Hepatocyte (in vitro differentiated cells): ENCODE data around the gene KLB. TPM values are rescaled to one million over a fixed set of nuclear protein-coding genes. Genes with fewer than 3 reads are reported as not detected.

ENCODE experiments used
- DNase-seq: peaks from one replicate; pipeline ENCODE4 v3.0.0-alpha.2; 2016; ENCODE audit warnings: low spot score
- H2AFZ ChIP-seq: fragments of 200-600 bp; sonication (generic); 2 replicates; pipeline ENCODE4 v1.6.0; 2016; ENCODE audit warnings: antibody characterized with exemption, mild to moderate bottlenecking
- H3K27ac ChIP-seq: fragments of 200-600 bp; sonication (generic); 2 replicates; pipeline ENCODE4 v1.5.1; 2016; ENCODE audit warnings: mild to moderate bottlenecking
- H3K27me3 ChIP-seq: fragments of 200-600 bp; sonication (generic); 2 replicates; pipeline ENCODE4 v1.6.1; 2016
- H3K36me3 ChIP-seq: fragments of 200-600 bp; sonication (generic); replicated peaks from 2 replicates; pipeline ENCODE4 v1.5.1; 2016; ENCODE audit warnings: low read depth; ENCODE audit not compliant: insufficient read depth
- H3K4me1 ChIP-seq: fragments of 200-600 bp; sonication (generic); 2 replicates; pipeline ENCODE4 v1.5.1; 2016; ENCODE audit warnings: mild to moderate bottlenecking, moderate library complexity; ENCODE audit not compliant: insufficient read depth
- H3K4me2 ChIP-seq: fragments of 200-600 bp; sonication (generic); 2 replicates; pipeline ENCODE4 v1.6.0; 2016
- H3K4me3 ChIP-seq: fragments of 200-600 bp; sonication (generic); 2 replicates; pipeline ENCODE4 v1.5.1; 2016; ENCODE audit warnings: mild to moderate bottlenecking
- H3K79me2 ChIP-seq: fragments of 200-600 bp; sonication (generic); 2 replicates; pipeline ENCODE4 v1.6.0; 2017; ENCODE audit warnings: mild to moderate bottlenecking
- H3K9me2 ChIP-seq: fragments of 200-600 bp; sonication (generic); replicated peaks from 2 replicates; pipeline ENCODE4 v1.6.0; 2017; ENCODE audit warnings: mild to moderate bottlenecking; ENCODE audit not compliant: insufficient read depth
- H3K9me3 ChIP-seq: fragments of 200-600 bp; sonication (generic); 2 replicates; pipeline ENCODE4 v1.5.1; 2016; ENCODE audit warnings: low read depth, mild to moderate bottlenecking
- H4K20me1 ChIP-seq: fragments of 200-600 bp; sonication (generic); 2 replicates; pipeline ENCODE4 v1.6.0; 2016; ENCODE audit warnings: mild to moderate bottlenecking; ENCODE audit not compliant: insufficient read depth, poor library complexity, severe bottlenecking
- CTCF ChIP-seq: fragments of 200-600 bp; sonication (generic); IDR thresholded peaks from 2 replicates; pipeline ENCODE4 v1.5.1; 2016; ENCODE audit warnings: antibody characterized with exemption, mild to moderate bottlenecking; ENCODE audit not compliant: poor library complexity
- EZH2 ChIP-seq: fragments of 200-600 bp; sonication (generic); IDR thresholded peaks from 2 replicates; pipeline ENCODE4 v1.6.1; 2016; ENCODE audit warnings: antibody characterized with exemption, mild to moderate bottlenecking, borderline replicate concordance
- EZH2phosphoT487 ChIP-seq: fragments of 200-600 bp; sonication (generic); IDR thresholded peaks from one replicate; pipeline ENCODE4 v1.6.1; 2018; ENCODE audit warnings: antibody characterized with exemption, mild to moderate bottlenecking, low read depth, moderate library complexity; ENCODE audit not compliant: unreplicated experiment, severe bottlenecking
- WGBS: methylation state at CpG from one replicate; pipeline ENCODE4 v1.1.6; 2016; ENCODE audit warnings: low lambda C conversion rate; ENCODE audit errors: missing lambda C conversion rate; 5-methylcytosine and 5-hydroxymethylcytosine counted together
- polyA plus RNA-seq: library from polyadenylated mRNA; unstranded; fragments of >200 nt; fragmentation: Nextera tagmentation; extraction: Ambion mirVana; gene quantifications from 2 replicates; pipeline ENCODE4 v1.2.1, GENCODE V29; 2016
- total RNA-seq: library from RNA; depleted of rRNA; stranded (reverse); fragments of >200 nt; gene quantifications from 2 replicates; pipeline ENCODE4 v1.2.3, GENCODE V29; 2014

The KLB gene
- total and polyA plus RNA-seq, 2 experiments from 2014 or later, result 11.5 to 18.2 TPM

GRCh38 chr4:39464886-39465501, 58.3 kb downstream of the KLB start:
- Histone ChIP-seq H3K27ac (peak overlapping the region; percentile 62), H3K9me2 (no peaks in the 10 kb centered on the region), H4K20me1 (no peaks in the 10 kb centered on the region), H2AFZ (no peak overlapping the region), H3K4me2 (no peak overlapping the region), H3K27me3 (no peaks in the 10 kb centered on the region), H3K79me2 (peaks cover 18% of the 10 kb centered on the region), H3K4me1 (peaks cover under 1% of the 10 kb centered on the region), H3K9me3 (no peaks in the 10 kb centered on the region), H3K4me3 (no peak overlapping the region), H3K36me3 (no peaks in the 10 kb centered on the region)
- peak; percentile 76 for DNase-seq
- no peak for TF ChIP-seq EZH2
- no peak for TF ChIP-seq CTCF
- 38% methylated on average over 2 of the region's 2 CpGs for WGBS

GRCh38 chr4:39466747-39467146, 60.0 kb downstream of the KLB start:
- no peak for TF ChIP-seq EZH2
- no peak for TF ChIP-seq CTCF
- TF ChIP-seq EZH2phosphoT487, result no peak
- Histone ChIP-seq H3K9me2 (no peaks in the 10 kb centered on the region), H3K4me2 (peak overlapping the region; percentile 23), H3K4me1 (peaks cover 5% of the 10 kb centered on the region), H3K79me2 (peaks cover 4% of the 10 kb centered on the region), H3K27me3 (no peaks in the 10 kb centered on the region), H4K20me1 (no peaks in the 10 kb centered on the region), H3K9me3 (no peaks in the 10 kb centered on the region), H3K4me3 (no peak overlapping the region), H3K36me3 (no peaks in the 10 kb centered on the region), H2AFZ (no peak overlapping the region), H3K27ac (no peak overlapping the region)
- DNase-seq, result no peak
- WGBS, result 35% methylated on average over 4 of the region's 4 CpGs

- 86% methylated on average over 4 of the region's 4 CpGs for WGBS
- Histone ChIP-seq H3K4me2 (no peak overlapping the region), H3K27ac (peak overlapping the region; percentile 5), H3K27me3 (no peaks in the 10 kb centered on the region), H3K9me2 (no peaks in the 10 kb centered on the region), H3K4me3 (no peak overlapping the region), H3K9me3 (no peaks in the 10 kb centered on the region), H2AFZ (no peak overlapping the region), H3K79me2 (no peaks in the 10 kb centered on the region), H3K36me3 (no peaks in the 10 kb centered on the region), H3K4me1 (peaks cover 5% of the 10 kb centered on the region), H4K20me1 (no peaks in the 10 kb centered on the region)
- DNase-seq, result no peak
- TF ChIP-seq EZH2phosphoT487, result no peak
- TF ChIP-seq CTCF, result no peak
- TF ChIP-seq EZH2, result no peak
Measured at GRCh38 chr4:39467464-39467863, 60.7 kb downstream of the KLB start.
